Measurements from ENCODE around the gene CCR3.
"Not testable (repeated sequence)": the region's sequence is repeated elsewhere in the genome, so short reads cannot be mapped to it uniquely, and the experiment has no call there.

The CCR3 gene

DNA sequence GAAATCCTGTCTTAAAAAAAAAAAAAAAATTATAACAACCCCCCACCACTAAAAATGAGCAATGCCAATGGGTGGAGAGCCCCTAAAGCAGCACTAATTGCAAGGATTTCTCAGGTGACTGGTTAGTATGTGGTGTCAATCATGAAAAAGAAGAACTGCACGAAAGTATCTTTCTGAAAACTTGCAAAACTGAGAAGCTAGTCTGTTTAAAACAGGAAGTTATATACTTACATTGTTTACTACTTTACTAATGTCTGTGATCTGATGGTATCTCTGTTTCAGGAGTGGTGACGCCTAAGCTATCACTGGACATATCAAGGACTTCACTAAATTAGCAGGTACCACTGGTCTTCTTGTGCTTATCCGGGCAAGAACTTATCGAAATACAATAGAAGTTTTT, at the start of gene CCR3:
TSS of gene CCR3 (plus strand) at position 341 of the 400 bp plus-strand sequence. CDS start 22,699 bp downstream, outside the sequence.
- no peak for DNase-seq

DNA sequence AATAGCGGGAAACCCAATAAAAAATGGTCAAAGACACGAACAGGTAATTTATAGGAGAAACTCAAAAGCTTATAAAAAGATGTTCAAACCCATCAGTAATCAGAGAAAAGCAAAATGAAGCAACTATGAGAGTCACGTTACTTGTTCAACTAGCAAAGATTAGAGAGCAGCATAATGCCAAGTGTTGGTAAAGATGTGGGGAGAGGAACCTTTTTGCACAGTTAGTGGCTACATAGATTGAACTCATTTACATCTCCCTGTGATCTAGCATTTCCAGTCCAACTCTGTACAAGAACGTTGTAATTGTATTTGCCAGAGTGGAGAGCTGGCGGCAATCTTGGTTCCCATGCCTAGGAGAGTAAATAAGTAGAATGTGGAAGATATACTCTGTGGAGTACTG, 49.3 kb upstream of the CCR3 start:
- DNase-seq, result no peak

DNA sequence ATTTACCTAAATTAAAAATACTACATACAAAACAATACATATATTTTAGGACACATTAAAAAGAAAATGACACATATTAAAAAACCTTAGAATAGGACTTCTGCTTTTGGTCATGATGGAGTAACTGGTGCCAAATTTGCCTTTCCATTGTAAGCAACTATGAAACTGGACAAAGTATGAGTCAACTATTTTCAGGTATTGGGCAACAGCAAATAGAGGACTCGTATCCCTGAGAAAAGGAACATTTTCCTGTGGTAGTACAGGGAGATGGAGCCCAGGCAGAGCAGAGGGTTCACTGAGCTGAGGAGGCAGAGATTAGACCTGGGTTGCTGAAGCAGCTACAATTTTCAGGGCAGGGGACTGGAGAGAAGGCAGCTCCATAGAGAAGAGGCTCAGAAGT, 48.8 kb upstream of the CCR3 start:
- DNase-seq, result no peak

DNA sequence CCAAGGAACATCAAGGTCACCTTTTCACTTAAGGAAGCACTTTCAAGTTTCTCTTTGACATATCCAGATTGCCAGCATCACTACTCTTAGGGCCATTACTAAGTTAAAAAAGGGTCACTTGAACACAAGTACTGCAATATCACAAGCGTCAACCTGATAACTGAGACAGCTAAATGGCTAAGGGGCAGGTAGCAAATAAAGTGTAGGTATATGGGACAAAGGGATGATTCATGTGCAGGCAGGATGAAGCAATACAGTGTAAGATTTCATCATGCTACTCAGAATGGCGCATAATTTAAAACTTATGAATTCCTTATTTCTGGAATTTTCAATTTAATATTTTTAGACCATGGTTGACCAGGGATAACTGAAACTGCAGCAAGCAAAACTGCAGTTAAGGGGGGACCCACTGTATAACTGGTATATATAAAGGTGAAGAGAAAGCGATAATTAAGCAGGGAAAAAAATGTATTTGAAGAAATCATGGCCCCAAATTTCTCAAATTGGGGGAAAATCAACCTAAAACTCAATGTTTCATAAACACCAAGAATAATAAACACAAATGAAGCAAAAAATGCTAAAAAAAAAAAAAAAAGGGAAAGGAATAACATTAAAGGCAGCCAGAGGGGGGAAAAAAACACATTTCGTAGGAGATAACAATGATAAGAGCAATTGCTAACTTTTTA, 47.2 kb upstream of the CCR3 start:
- no peak for DNase-seq

DNA sequence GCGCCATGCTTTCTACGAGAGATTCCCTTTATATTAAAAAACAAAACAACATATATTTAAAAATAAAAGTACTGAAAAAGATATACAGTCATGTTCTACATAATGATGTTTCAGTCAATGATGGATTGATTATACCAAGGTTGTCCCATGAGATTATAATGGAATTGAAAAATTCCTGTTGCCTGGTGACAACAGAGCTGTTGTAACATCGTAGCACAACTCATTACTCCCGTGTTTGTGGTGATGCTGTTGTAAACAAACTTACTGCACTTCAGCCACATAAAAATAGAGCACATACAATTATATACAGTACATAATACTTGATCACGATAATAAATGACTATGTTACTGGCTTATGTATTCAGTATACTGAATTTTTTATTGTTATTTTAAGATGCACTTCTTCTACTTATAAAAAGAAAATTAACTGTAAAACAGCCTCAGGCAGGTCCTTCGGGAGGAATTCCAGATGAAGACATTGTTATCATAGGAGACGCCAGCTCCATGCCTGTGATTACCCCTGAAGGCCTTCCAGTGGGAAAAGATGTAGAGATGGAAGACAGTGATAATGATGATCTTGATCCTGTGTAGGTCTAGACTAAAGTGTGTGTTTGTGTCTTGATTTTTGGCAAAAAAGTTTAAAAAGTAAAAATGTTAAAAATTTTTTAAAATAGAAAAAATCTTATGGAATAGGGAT, 45.9 kb upstream of the CCR3 start:
- DNase-seq, result no peak

DNA sequence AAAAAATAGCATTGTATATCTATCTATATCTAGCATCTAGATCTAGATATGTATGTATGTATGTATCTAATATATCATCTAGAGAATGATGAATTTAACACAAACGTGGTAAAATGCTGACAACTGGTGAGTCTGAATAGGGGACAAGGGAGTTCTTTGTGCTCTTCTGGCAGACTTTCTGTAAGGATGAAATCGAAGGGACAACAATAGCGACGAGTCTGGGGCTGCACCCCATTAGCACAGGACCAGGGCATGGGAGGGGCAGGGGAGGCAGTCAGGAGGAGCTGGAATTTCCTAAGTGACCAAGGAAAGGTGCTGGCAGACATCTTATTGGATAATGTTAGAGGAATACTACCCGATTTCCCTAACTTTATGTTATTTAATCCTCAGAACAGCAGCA, 42.0 kb upstream of the CCR3 start:
- no peak for DNase-seq

DNA sequence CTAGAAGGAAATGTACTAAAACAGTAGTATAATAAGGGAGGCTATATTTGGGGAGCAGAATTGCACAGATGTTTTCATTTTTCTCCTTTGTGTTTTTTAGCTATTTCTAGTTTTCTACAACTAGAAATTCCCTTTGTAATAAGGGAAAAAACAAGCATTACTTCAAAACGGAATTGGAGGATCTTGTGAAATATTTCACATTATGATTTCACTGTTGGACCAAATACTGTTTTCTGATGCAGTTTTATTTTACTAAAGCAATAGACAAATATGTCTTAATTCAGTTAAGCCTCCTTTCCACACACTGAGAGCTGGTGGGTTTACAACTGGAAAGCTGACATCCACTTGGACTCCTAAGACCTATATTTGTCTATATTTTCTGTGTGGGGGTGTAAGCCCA, 41.5 kb upstream of the CCR3 start:
- no peak for DNase-seq

DNA sequence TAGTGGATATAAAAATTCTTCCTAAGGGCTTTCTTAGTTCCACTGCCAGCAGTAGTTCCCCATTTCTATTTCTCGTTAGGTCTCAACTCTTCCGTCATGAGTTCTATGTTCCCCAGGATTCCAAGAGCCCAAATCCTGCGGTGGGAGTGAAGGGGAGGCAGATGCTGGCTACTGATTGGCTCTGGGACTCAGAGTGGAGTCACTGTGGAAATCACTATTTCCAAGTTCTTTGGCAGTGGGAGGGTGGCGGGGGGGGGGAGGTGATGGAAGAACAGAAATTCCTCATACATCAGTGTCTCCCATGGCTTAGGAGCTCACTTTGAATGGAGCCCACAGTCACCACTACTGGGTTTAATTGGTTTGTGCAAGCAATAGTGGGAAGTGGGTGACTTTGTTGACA, 39.7 kb upstream of the CCR3 start:
- DNase-seq, result no peak

DNA sequence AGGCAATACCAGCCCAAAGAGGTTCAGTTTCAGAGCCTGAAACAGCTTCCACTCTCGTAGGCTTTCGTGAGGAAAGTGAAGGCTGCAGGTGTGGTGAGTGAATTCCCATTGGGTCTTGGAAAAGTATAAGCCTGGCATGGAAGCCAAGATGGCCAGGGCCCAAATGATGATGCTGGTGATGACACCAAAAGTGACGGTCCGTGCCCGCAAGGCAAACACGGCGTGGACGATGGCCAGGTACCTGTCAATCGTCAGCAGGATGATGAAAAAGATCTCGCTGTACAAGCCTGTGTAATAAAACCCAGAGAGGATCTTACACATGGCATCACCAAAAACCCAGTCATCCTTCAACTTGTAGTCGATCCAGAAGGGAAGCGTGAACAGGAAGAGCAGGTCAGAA, 38.6 kb upstream of the CCR3 start:
- no peak for DNase-seq

DNA sequence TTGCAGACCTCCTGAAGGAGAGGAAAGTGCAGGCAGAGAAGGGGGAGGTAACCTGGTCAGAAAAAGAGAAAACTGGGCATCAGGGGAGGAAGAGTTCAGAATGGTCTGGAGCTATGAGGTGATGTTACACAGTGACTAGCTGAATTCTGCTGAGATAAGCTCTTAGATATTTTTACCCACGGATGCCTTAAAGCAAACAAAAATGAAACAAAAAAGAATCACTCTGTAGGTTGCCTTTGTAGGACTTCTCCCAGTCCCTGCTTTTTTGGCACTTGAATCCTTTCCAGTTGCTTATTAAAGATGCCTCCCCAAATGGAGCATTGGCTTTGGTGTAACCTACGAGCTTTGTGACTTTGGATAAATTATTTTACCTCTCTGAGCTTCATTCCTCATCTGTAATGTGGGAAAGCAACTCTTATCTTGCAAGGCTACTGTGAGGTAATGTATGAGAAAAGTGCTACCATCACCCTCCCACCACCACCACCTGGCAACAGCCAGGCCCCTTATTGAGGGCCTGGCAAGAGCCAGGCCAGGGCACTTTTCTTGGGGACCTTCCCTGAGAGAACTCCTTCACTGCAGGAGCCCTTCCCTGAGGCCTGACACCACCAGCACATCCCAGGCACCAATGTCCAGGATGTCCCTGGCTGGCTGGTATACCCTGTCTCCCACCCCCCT, 36.8 kb upstream of the CCR3 start:
- DNase-seq, result no peak

DNA sequence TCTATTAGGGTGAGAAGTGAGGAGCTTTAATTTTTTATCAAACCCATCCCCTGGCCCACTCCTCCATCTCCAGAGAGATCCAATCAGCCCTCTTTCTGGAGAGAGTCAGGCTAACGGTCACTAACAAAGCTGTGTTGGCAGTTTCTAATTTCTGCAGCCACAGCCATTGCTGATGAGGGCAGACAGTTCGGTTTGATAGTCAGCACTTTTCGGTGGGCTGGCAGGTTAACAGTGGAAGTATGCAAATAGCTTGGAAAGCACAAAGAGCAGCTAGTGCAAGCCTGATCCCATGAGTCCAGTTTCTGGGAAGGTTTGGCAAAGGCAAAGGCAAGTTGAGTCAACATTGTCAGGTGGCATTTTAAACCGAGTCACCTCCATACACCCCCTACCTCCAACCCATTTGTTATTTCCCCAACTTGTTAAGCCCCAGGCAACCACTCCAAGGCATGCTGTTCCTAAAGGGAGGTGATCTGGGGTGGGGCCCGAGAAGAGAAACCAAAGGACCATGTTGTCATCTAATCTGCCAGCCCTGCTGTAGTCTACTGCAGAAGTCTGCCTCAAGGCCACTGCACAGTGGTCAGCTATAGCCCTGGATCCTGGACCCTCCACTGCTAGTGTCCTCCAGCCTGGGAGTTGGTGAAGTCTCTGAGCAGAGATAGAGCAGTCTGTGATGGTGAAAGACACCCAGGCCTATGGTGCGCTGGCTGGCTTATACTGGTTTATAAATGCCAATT, 35.8 kb upstream of the CCR3 start:
- no peak for DNase-seq

DNA sequence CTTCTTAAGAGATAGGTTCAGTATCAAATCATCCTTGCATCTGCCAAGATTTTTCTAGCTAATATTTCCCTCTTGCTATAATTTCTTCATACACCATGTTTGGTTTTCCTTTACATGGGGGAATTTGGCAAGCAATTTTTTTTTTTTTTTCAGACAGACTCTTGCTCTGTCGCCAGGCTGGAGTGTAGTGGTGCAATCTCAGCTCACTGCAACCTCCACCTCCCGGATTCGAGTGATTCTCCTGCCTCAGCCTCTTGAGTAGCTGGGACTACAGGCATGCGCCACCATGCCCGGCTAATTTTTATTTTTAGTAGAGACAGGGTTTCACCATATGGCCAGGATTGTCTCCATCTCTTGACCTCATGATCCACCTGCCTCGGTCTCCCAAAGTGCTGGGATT, 34.7 kb upstream of the CCR3 start:
- DNase-seq, result not testable (repeated sequence)

DNA sequence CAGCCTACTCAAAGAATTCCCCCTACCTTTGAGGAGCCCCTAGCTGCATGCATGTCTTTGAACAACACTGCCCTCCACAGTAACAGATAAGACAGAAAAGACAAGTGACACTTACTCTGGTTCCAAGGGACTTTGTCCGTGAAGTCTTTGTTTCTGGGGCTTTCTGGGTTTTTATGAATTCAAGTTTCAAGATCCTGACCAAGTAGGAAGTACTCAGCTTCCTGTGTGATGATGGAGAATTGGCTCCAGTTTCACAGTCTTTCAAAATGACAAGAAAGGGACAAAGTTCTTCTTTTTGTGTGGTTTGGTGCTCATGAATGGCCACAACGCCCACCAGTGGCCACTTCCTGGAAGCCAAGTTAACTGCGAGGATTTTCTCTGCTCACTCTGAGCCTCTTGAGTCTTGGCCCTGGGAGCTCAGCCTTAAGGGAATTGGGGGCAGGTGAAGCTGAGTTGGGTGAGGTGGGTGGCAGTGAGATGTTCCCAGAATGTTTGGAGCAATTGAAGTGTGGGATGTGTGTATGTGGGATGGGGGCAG, 34.0 kb upstream of the CCR3 start, which contains the start of gene CCR1:
TSS of gene CCR1 (minus strand) at position 147 of the 538 bp plus-strand sequence. CDS start 4,000 bp downstream, outside the sequence.
- peak; percentile 71 for DNase-seq

DNA sequence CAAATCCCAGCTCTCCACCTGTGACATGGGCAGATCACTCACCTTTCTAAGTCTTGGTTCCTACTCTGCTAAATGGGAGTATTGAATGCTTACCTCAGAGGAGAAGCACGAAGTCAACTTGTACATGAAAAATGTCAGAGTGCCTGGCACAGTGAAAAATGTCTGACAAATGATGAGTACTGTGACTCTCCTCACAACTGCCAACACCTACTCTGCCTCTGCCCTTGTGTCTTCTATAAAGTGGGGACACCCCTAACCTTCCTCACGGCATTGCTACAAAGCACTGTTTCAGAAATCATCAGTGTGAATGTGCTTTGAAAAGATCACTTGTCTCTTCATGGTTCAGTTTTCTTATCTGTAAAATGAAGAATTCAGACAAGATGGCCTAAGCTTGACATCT, 33.2 kb upstream of the CCR3 start:
- DNase-seq, result no peak

DNA sequence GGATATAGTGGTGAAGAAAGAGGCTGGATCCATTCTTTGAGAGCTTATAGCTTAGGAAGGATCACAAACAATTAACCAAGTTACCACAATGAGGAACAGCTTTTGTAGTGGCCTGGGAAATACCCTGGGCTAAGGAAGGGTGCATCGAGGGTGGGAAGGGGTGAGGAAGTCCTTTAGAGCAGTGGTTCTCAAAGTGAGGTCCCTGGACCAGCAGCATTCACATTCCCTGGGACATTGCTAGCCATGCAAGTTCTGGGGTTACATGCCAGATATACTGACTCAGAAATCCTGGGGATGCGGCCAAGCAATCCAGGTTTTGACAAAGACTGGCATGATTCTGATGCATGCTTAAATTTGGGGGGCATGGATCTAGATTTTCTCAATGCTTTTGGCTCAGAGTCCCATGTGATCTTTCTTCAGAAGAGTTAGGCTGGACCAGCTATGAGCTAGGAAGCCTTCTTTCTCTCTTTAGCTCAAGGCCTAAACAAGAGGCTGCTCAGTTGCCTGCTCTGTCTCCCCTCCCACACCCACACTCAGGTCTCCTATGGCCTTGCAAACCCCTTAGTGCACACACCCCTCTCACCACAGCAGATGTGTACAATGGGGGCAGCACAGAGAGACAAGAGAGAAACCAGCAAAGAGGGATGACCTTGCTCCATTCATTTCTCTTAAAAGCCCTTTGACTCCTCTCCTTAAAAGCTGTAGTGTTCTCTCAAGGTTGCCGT, 32.4 kb upstream of the CCR3 start:
- no peak for DNase-seq

DNA sequence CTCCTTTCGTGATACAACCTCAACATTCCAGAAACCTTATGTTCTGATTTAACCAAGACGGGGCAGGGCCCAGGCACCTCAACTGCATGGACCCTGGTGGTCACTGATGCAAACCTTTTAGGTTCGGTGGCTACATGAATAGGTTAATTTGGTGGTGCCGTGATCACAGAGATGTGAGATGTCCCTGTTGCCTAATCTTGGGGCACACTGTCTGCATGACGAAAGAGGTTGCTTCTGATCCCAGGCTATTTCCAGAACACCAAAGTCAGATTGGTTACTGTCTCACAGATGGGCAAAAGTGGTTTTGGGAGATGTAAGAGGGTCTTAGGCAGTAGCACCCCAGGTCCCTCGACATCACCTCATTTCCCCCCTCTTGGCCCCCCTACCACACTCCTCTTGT, 30.2 kb upstream of the CCR3 start:
- no peak for DNase-seq

DNA sequence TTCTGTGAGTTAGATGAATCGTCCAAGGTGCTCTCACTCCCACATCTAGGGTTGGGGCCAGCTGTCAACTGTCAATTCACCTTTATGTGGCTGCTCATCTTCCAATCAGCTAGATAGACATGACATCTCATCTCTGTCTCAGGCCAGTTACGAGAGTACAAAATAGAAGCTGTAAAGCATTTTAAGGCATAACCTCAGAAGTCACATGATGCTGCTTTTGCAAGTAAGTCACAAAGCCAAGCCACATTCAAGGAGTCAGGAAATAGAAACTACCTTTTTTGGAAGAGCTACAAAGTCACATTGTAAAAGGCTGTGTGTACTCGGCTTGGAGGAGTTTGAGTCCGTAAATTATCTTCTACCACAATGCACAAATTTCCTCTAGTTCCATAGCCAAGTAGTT, 29.1 kb upstream of the CCR3 start:
- DNase-seq, result peak; percentile 46

DNA sequence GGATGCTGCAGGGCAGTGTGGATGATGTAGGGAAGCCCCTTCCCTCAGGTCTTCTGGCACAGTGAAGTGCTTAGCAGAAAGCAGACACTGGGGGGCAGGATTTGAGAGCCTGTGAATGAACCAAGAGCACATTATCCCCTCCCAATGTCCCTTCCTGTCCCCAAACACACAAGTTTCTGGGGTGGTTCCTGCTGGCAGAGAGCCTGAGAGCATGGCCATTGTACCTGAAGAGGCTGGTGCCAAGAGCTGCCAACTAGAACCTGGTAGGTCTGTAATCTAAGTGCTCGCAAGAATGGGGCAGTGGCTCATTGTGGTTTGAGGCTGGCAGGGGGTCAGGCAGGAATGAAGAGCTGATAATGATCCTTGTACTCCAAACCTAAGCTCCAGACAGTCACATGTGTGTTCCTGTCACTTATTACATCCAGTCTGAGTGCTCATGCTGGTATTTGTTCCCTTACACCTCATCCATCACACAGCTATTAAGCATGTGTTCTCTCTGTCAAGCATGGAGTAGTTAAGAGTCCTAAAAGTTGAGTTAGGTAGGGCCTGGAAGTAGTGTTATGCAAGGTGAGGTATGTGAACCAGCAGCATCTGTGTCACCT, 27.4 kb upstream of the CCR3 start:
- DNase-seq, result peak; percentile 39

DNA sequence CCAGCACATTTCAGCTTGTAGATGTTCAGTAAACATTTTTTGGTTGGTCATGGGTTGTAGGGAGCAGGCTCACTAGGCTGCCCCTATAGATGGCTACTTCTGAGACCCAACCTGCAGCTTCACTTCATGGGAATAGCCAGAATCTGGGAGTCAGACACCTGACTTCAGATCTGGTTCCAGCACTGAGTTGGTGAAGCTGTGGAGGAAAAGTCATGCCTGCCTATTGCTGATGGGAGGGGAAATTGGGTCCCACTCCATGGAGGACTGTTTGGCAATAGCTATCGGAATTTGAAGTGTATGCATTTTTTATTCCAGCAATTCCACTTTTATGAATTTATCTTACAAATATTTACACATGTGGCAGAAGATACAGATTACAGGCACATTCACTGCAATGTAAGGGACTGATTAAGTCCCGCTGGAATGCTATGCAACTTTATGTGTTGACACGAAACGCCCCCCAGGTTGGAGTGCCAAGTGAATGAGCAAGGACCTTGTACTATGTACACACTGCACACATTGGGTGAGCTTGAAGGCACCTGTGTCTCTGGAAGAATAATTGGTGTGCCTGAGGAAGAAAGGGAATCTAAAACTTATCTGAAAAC, 26.3 kb upstream of the CCR3 start:
- no peak for DNase-seq

DNA sequence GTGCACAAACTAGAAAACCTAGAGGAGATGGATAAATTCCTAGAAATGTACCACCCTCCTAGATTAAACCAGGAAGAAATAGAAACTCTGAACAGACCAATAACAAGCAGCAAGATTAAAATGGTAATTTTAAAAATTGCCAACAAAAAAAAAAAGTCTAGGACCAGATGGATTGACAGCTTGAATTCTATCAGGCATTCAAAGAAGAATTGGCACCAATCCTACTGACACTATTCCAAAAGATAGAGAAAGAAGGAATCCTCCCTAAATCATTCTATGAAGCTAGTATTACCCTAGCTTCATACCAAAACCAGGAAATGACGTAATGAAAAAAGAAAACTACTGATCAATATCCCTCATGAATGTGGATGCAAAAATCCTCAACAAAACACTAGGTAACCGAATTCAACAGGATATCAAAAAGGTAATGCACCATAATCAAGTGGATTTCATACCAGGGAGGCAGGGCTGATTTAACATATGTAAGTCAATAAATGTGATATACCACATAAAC, 24.0 kb upstream of the CCR3 start:
- no peak for DNase-seq

DNA sequence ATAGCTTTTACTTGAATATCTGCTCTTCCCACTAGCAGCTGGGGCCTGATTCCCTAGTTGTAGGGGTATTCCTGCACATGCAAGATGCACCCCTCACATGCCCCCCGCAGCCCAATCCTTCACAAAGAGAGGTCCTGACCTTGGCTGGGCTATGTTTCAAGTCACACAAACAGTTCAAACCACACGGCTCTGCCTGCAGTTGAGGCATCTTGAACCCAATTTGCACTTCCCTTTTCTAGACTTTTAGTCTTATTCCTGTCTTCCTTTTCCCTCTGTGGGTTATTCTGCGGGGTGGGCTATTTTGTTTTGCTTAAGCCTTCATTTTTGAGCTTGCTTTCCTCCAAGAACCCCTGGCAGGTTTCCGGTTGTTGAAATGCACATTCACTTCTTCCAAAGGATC, 20.9 kb upstream of the CCR3 start:
- DNase-seq, result no peak

All from activated CD4-positive, alpha-beta T cell treated with anti-CD3 and anti-CD28 coated beads, Interleukin-2, amount 50 U/mL, for 16 hours (primary cell).